DMS153 treated with DMSO at 0.1 percent for 48 hours (cell line): ENCODE data around the gene HYKK.
A peak's percentile ranks its signal among the peaks of the same experiment; 100 is the strongest.
"Not testable (repeated sequence)": the region's sequence is repeated elsewhere in the genome, so short reads cannot be mapped to it uniquely, and the experiment has no call there.

Source experiments
- DNase-seq: peaks from one replicate; lab custom pipeline; 2025; ENCODE audit not compliant: unreplicated experiment; lab: John Stamatoyannopoulos, UW

HYKK gene

GRCh38 chr15:78506971-78507830, at the start of gene HYKK:
TSS of gene HYKK (plus strand) at chr15:78507577. CDS start at chr15:78513089, 5,512 bp downstream.
- peak; percentile 77 for DNase-seq

GRCh38 chr15:78460737-78461136, 46.6 kb upstream of the HYKK start:
- no peak for DNase-seq

- no peak for DNase-seq
Measured at GRCh38 chr15:78461171-78461888, 46.0 kb upstream of the HYKK start.

- no peak for DNase-seq
Measured at GRCh38 chr15:78469031-78469430, 38.3 kb upstream of the HYKK start.

- DNase-seq: no peak
Measured at GRCh38 chr15:78477295-78477694, 30.1 kb upstream of the HYKK start.

GRCh38 chr15:78479650-78480049, 27.7 kb upstream of the HYKK start:
- no peak for DNase-seq

- DNase-seq: no peak
Measured at GRCh38 chr15:78481917-78482316, 25.5 kb upstream of the HYKK start.

GRCh38 chr15:78492872-78493271, 14.5 kb upstream of the HYKK start:
- no peak for DNase-seq

GRCh38 chr15:78501857-78502256, 5.5 kb upstream of the HYKK start:
- DNase-seq: no peak

GRCh38 chr15:78502641-78503040, 4.7 kb upstream of the HYKK start:
- DNase-seq: no peak

- DNase-seq: no peak
Measured at GRCh38 chr15:78507831-78508160, 419 bp downstream of the HYKK start.

GRCh38 chr15:78508272-78508671, 895 bp downstream of the HYKK start:
- DNase-seq: no peak

GRCh38 chr15:78509726-78510312, 2.4 kb downstream of the HYKK start:
- DNase-seq: no peak

GRCh38 chr15:78520035-78520434, 12.7 kb downstream of the HYKK start:
- DNase-seq: not testable (repeated sequence)

- DNase-seq: no peak
Measured at GRCh38 chr15:78524230-78524629, 16.9 kb downstream of the HYKK start.

GRCh38 chr15:78527325-78527724, 19.9 kb downstream of the HYKK start:
- DNase-seq: no peak

GRCh38 chr15:78533331-78533730, 26.0 kb downstream of the HYKK start:
- no peak for DNase-seq

GRCh38 chr15:78536134-78536533, 28.8 kb downstream of the HYKK start:
- DNase-seq: no peak

GRCh38 chr15:78537266-78537905, 30.0 kb downstream of the HYKK start:
- DNase-seq: no peak

GRCh38 chr15:78538358-78538757, 31.0 kb downstream of the HYKK start:
- DNase-seq: no peak

GRCh38 chr15:78539464-78540140, 32.2 kb downstream of the HYKK start:
- DNase-seq: not testable (repeated sequence)
